Trophoblast cell (in vitro differentiated cells and primary cell): ENCODE results near the gene UCHL1.
A peak's percentile ranks its signal among the peaks of the same experiment; 100 is the strongest.

Experiments used
- DNase-seq, 2 donors: peaks; one replicate each; pipeline ENCODE4 v3.0.0-alpha.2; 2016
- H2AFZ ChIP-seq: 2 replicates; pipeline ENCODE4 v1.6.1; 2013; ENCODE audit warnings: low read length, moderate library complexity, mild to moderate bottlenecking; ENCODE audit not compliant: insufficient read depth, poor library complexity
- H2AK5ac ChIP-seq: 2 replicates; pipeline ENCODE4 v1.6.1; 2013; ENCODE audit warnings: mild to moderate bottlenecking, low read length
- H2BK120ac ChIP-seq: 2 replicates; pipeline ENCODE4 v1.6.1; 2013; ENCODE audit warnings: low read length, mild to moderate bottlenecking, moderate library complexity; ENCODE audit not compliant: insufficient read depth, poor library complexity
- H2BK12ac ChIP-seq: 2 replicates; pipeline ENCODE4 v1.6.1; 2013; ENCODE audit warnings: mild to moderate bottlenecking, low read length, moderate library complexity
- H2BK5ac ChIP-seq: 2 replicates; pipeline ENCODE4 v1.6.1; 2013; ENCODE audit warnings: low read length, low read depth, moderate library complexity, mild to moderate bottlenecking; ENCODE audit not compliant: poor library complexity
- H3K14ac ChIP-seq: 2 replicates; pipeline ENCODE4 v1.6.1; 2013; ENCODE audit warnings: mild to moderate bottlenecking, low read length
- H3K18ac ChIP-seq: 2 replicates; pipeline ENCODE4 v1.6.1; 2013; ENCODE audit warnings: mild to moderate bottlenecking, low read length
- H3K23ac ChIP-seq: 2 replicates; pipeline ENCODE4 v1.6.1; 2013; ENCODE audit warnings: low read length
- H3K27ac ChIP-seq: 2 replicates; pipeline ENCODE4 v1.5.1; 2013; ENCODE audit warnings: low read depth, mild to moderate bottlenecking, inconsistent platforms, low read length, moderate library complexity
- H3K27me3 ChIP-seq: 2 replicates; pipeline ENCODE4 v1.6.1; 2013; ENCODE audit warnings: inconsistent platforms, mild to moderate bottlenecking, low read length, moderate library complexity; ENCODE audit not compliant: insufficient read depth
- H3K36me3 ChIP-seq, 2 experiments: 1 replicate in 1 of 2; 2 replicates in 1 of 2; pipeline ENCODE4 v1.6.1; 2013; ENCODE audit warnings: low read length in 2 of 2, mild to moderate bottlenecking in 2 of 2, moderate library complexity in 1 of 2; ENCODE audit not compliant: insufficient read depth in 2 of 2, control insufficient read depth in 1 of 2
- H3K4ac ChIP-seq: 2 replicates; pipeline ENCODE4 v1.6.1; 2013; ENCODE audit warnings: low read depth, mild to moderate bottlenecking, low read length, moderate library complexity
- H3K4me1 ChIP-seq, 2 experiments: 1 replicate in 1 of 2; 2 replicates in 1 of 2; pipeline ENCODE4 v1.6.1; 2013; ENCODE audit warnings: low read length in 2 of 2, mild to moderate bottlenecking in 2 of 2, moderate library complexity in 1 of 2; ENCODE audit not compliant: insufficient read depth in 2 of 2, control insufficient read depth in 1 of 2
- H3K4me2 ChIP-seq: 2 replicates; pipeline ENCODE4 v1.6.1; 2013; ENCODE audit warnings: inconsistent platforms, mild to moderate bottlenecking, low read length, moderate library complexity
- H3K4me3 ChIP-seq: 2 replicates; pipeline ENCODE4 v1.5.1; 2013; ENCODE audit warnings: mild to moderate bottlenecking, low read depth, low read length, inconsistent platforms
- H3K79me1 ChIP-seq: one replicate; pipeline ENCODE4 v1.6.1; 2013; ENCODE audit warnings: low read length
- H3K79me2 ChIP-seq: 2 replicates; pipeline ENCODE4 v1.6.1; 2013; ENCODE audit warnings: low read length, mild to moderate bottlenecking; ENCODE audit not compliant: control insufficient read depth, insufficient read depth, poor library complexity
- H3K9ac ChIP-seq: 2 replicates; pipeline ENCODE4 v1.6.1; 2013; ENCODE audit warnings: mild to moderate bottlenecking, low read length
- H3K9me3 ChIP-seq: 2 replicates; pipeline ENCODE4 v1.6.1; 2013; ENCODE audit warnings: low read depth, mild to moderate bottlenecking, control low read depth, inconsistent platforms, low read length; ENCODE audit not compliant: insufficient read depth
- H4K12ac ChIP-seq: 2 replicates; pipeline ENCODE4 v1.6.1; 2013; ENCODE audit warnings: low read depth, mild to moderate bottlenecking, low read length, moderate library complexity
- H4K8ac ChIP-seq: 2 replicates; pipeline ENCODE4 v1.6.1; 2013; ENCODE audit warnings: low read depth, mild to moderate bottlenecking, low read length, moderate library complexity
- H4K91ac ChIP-seq: one replicate; pipeline ENCODE4 v1.6.1; 2013; ENCODE audit warnings: low read depth, mild to moderate bottlenecking, low read length, moderate library complexity
- WGBS: extraction: QIAGEN DNeasy Blood & Tissue Kit; methylation state at CpG from one replicate; pipeline ENCODE4 v1.1.7; 2013; ENCODE audit warnings: missing lambda C conversion rate; ENCODE audit not compliant: insufficient read length, insufficient coverage; ENCODE audit errors: extremely low coverage; 5-methylcytosine and 5-hydroxymethylcytosine counted together

The UCHL1 gene

GRCh38 chr4:41217020-41217333 is 39.8 kb upstream of the UCHL1 start:
- peaks cover 19% of the 10 kb centered on the region for H3K79me1 ChIP-seq
- no peak overlapping the region for H4K8ac ChIP-seq
- peaks cover 0 to 3% of the 10 kb centered on the region in 2 experiments for H3K4me1 ChIP-seq
- no peaks in the 10 kb centered on the region for H3K27me3 ChIP-seq
- H3K27ac ChIP-seq = no peak overlapping the region
- no peak overlapping the region for H2BK12ac ChIP-seq
- H3K4me3 ChIP-seq = no peak overlapping the region
- H2BK5ac ChIP-seq = no peak overlapping the region
- no peaks in the 10 kb centered on the region for H3K9me3 ChIP-seq
- H4K91ac ChIP-seq = no peak overlapping the region
- H4K12ac ChIP-seq = no peak overlapping the region
- DNase-seq = no peak
- H2BK120ac ChIP-seq = no peak overlapping the region
- no peak overlapping the region for H3K4ac ChIP-seq
- peaks cover 17% of the 10 kb centered on the region for H3K79me2 ChIP-seq
- H3K23ac ChIP-seq = no peak overlapping the region
- H3K4me2 ChIP-seq = peak overlapping the region; percentile 55
- H3K9ac ChIP-seq = no peak overlapping the region
- H2AK5ac ChIP-seq = no peak overlapping the region
- no peaks in the 10 kb centered on the region for H3K36me3 ChIP-seq
- no CpG with 5 or more reads among the region's 2 CpGs for WGBS
- no peak overlapping the region for H3K14ac ChIP-seq
- no peak overlapping the region for H2AFZ ChIP-seq
- no peak overlapping the region for H3K18ac ChIP-seq

GRCh38 chr4:41217374-41217773 is 39.4 kb upstream of the UCHL1 start:
- no peak overlapping the region for H2AFZ ChIP-seq
- WGBS = no CpG with 5 or more reads among the region's 2 CpGs

GRCh38 chr4:41218703-41219102 is 38.0 kb upstream of the UCHL1 start:
- H3K18ac ChIP-seq = no peak overlapping the region
- no peak overlapping the region for H3K23ac ChIP-seq
- H2BK120ac ChIP-seq = no peak overlapping the region
- H3K27ac ChIP-seq = no peak overlapping the region
- H3K4me1 ChIP-seq = peaks cover 0 to 3% of the 10 kb centered on the region in 2 experiments
- no peak overlapping the region for H4K12ac ChIP-seq
- no peaks in the 10 kb centered on the region for H3K27me3 ChIP-seq
- WGBS = no CpG with 5 or more reads among the region's 3 CpGs
- H3K4me2 ChIP-seq = no peak overlapping the region
- H4K91ac ChIP-seq = no peak overlapping the region
- no peak overlapping the region for H2AK5ac ChIP-seq
- H3K36me3 ChIP-seq = no peaks in the 10 kb centered on the region
- no peak overlapping the region for H2BK12ac ChIP-seq
- no peak for DNase-seq
- H3K79me1 ChIP-seq = peaks cover 15% of the 10 kb centered on the region
- no peak overlapping the region for H3K14ac ChIP-seq
- no peak overlapping the region for H2AFZ ChIP-seq
- H2BK5ac ChIP-seq = no peak overlapping the region
- H4K8ac ChIP-seq = no peak overlapping the region
- no peaks in the 10 kb centered on the region for H3K9me3 ChIP-seq
- peaks cover 11% of the 10 kb centered on the region for H3K79me2 ChIP-seq
- no peak overlapping the region for H3K4ac ChIP-seq
- no peak overlapping the region for H3K9ac ChIP-seq
- no peak overlapping the region for H3K4me3 ChIP-seq

More at GRCh38 chr4:41217374-41217773, 39.4 kb upstream of the UCHL1 start:
- H3K4me1 ChIP-seq = peaks cover 0 to 3% of the 10 kb centered on the region in 2 experiments
- peaks cover 19% of the 10 kb centered on the region for H3K79me1 ChIP-seq
- H2BK12ac ChIP-seq = no peak overlapping the region
- H3K9ac ChIP-seq = no peak overlapping the region
- H3K4me2 ChIP-seq = no peak overlapping the region
- H3K4ac ChIP-seq = no peak overlapping the region
- H4K12ac ChIP-seq = no peak overlapping the region
- no peaks in the 10 kb centered on the region for H3K27me3 ChIP-seq
- H3K9me3 ChIP-seq = no peaks in the 10 kb centered on the region
- no peak overlapping the region for H2BK120ac ChIP-seq
- no peak overlapping the region for H4K8ac ChIP-seq
- H4K91ac ChIP-seq = no peak overlapping the region
- no peak overlapping the region for H3K23ac ChIP-seq
- no peak overlapping the region for H3K27ac ChIP-seq
- H3K18ac ChIP-seq = no peak overlapping the region
- H2AK5ac ChIP-seq = no peak overlapping the region
- H2BK5ac ChIP-seq = no peak overlapping the region
- no peak overlapping the region for H3K4me3 ChIP-seq
- no peaks in the 10 kb centered on the region for H3K36me3 ChIP-seq
- no peak for DNase-seq
- H3K14ac ChIP-seq = no peak overlapping the region
- peaks cover 17% of the 10 kb centered on the region for H3K79me2 ChIP-seq

- 100% methylated on average over 1 of the region's 3 CpGs for WGBS
- DNase-seq = peak; percentile 87 to 95
- H4K91ac ChIP-seq = no peak overlapping the region
Observed at GRCh38 chr4:41219421-41219950, 37.2 kb upstream of the UCHL1 start.

More at GRCh38 chr4:41219421-41219950, 37.2 kb upstream of the UCHL1 start:
- Histone ChIP-seq H2BK5ac (no peak overlapping the region), H2AK5ac (no peak overlapping the region), H3K27ac (no peak overlapping the region), H3K4ac (no peak overlapping the region), H2BK12ac (no peak overlapping the region), H3K4me3 (no peak overlapping the region), H2BK120ac (no peak overlapping the region), H3K14ac (no peak overlapping the region), H2AFZ (no peak overlapping the region), H4K12ac (no peak overlapping the region), H3K4me1 (peaks cover 0 to 3% of the 10 kb centered on the region in 2 experiments), H3K4me2 (no peak overlapping the region), H3K79me2 (peaks cover 5% of the 10 kb centered on the region), H3K23ac (no peak overlapping the region), H3K79me1 (peaks cover 8% of the 10 kb centered on the region), H3K18ac (no peak overlapping the region), H3K9ac (no peak overlapping the region), H3K9me3 (no peaks in the 10 kb centered on the region), H3K27me3 (no peaks in the 10 kb centered on the region), H4K8ac (no peak overlapping the region), H3K36me3 (no peaks in the 10 kb centered on the region)
